Muscle layer of colon (tissue), 2 donors: ENCODE measurements around the gene DMXL1.
"Not testable (repeated sequence)": the region's sequence is repeated elsewhere in the genome, so short reads cannot be mapped to it uniquely, and the experiment has no call there.

Experiments
- H3K27ac ChIP-seq: one replicate; pipeline ENCODE4 v1.7.0; 2013; ENCODE audit warnings: low read depth, mild to moderate bottlenecking, low read length, moderate library complexity
- H3K27me3 ChIP-seq, 2 donors: one replicate each; pipeline ENCODE4 v1.7.0; 2013; ENCODE audit warnings: low read length in 2 of 2, mild to moderate bottlenecking in 2 of 2; ENCODE audit not compliant: insufficient read depth in 2 of 2, control insufficient read depth in 1 of 2
- H3K36me3 ChIP-seq: one replicate; pipeline ENCODE4 v1.7.0; 2013; ENCODE audit warnings: mild to moderate bottlenecking, low read length; ENCODE audit not compliant: insufficient read depth
- H3K4me1 ChIP-seq: one replicate; pipeline ENCODE4 v1.7.0; 2013; ENCODE audit warnings: mild to moderate bottlenecking, low read length; ENCODE audit not compliant: insufficient read depth
- H3K4me3 ChIP-seq, 2 donors: one replicate each; pipeline ENCODE4 v1.7.0; 2013; ENCODE audit warnings: low read length in 2 of 2, low read depth in 1 of 2, mild to moderate bottlenecking in 1 of 2, moderate library complexity in 1 of 2
- H3K9ac ChIP-seq: one replicate; pipeline ENCODE4 v1.7.0; 2013; ENCODE audit warnings: low read length
- H3K9me3 ChIP-seq: one replicate; pipeline ENCODE4 v1.7.0; 2013; ENCODE audit warnings: mild to moderate bottlenecking, low read length
- donor health status: abdominal sarcoma.
- donor health status: Adenocarcinoma of cecum.

DMXL1 gene

DNA sequence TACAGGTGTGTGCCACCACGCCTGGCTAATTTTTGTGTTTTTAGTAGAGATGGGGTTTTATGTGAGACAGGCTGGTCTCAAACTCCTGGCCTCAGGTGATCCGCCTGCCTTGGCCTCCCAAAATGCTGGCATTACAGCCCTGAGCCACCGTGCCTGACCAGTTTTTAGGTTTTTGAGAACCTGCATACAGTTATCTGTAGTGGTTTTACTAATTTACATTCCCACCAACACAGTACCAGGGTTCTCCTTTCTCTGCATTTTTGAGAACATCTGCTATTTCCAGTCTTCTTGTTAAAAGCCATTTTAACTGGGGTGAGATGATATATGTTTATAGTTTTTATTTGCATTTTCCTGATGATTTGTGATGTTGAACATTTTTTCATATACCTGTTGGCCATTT is 12.8 kb downstream of the DMXL1 start:
- H3K27me3 ChIP-seq = no peaks in the 10 kb centered on the region
- H3K36me3 ChIP-seq = no peaks in the 10 kb centered on the region
- no peak overlapping the region for H3K27ac ChIP-seq
- H3K9ac ChIP-seq = no peak overlapping the region
- peaks cover 13% of the 10 kb centered on the region for H3K4me1 ChIP-seq
- H3K4me3 ChIP-seq = no peak overlapping the region
- H3K9me3 ChIP-seq = no peaks in the 10 kb centered on the region

GRCh38 chr5:119088438-119088837 is 17.6 kb downstream of the DMXL1 start:
- no peak overlapping the region for H3K9ac ChIP-seq
- no peak overlapping the region for H3K27ac ChIP-seq
- no peaks in the 10 kb centered on the region for H3K27me3 ChIP-seq
- H3K9me3 ChIP-seq = no peaks in the 10 kb centered on the region
- H3K4me3 ChIP-seq = no peak overlapping the region
- no peaks in the 10 kb centered on the region for H3K36me3 ChIP-seq
- no peaks in the 10 kb centered on the region for H3K4me1 ChIP-seq

GRCh38 chr5:119095611-119096010 is 24.7 kb downstream of the DMXL1 start:
- H3K9ac ChIP-seq = no peak overlapping the region
- H3K27me3 ChIP-seq = no peaks in the 10 kb centered on the region
- no peaks in the 10 kb centered on the region for H3K4me1 ChIP-seq
- H3K27ac ChIP-seq = no peak overlapping the region
- peaks cover 3% of the 10 kb centered on the region for H3K36me3 ChIP-seq
- no peaks in the 10 kb centered on the region for H3K9me3 ChIP-seq
- no peak overlapping the region for H3K4me3 ChIP-seq

DNA sequence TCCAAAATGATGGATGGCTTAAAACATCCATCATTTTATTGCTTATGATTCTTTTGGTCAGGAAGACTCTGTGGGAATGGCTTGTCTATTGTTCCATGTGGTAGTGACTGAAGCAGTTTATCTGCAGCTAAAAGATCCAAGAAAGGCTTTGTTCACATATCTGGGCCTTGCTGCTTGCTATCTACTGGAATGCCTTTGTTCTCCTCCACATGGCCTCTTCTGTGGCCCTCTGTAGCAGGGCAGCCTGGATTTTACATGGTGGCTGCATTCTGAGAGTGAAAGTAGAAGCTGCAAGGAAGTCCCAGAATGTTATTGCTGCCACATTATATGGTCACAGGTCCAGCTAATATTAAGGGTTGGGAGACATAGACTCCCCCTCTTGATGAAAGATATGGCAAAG is 35.1 kb downstream of the DMXL1 start:
- Histone ChIP-seq H3K27ac (no peak overlapping the region), H3K9ac (no peak overlapping the region), H3K4me1 (no peaks in the 10 kb centered on the region), H3K27me3 (no peaks in the 10 kb centered on the region), H3K9me3 (no peaks in the 10 kb centered on the region), H3K4me3 (no peak overlapping the region), H3K36me3 (peaks cover 9% of the 10 kb centered on the region)

DNA sequence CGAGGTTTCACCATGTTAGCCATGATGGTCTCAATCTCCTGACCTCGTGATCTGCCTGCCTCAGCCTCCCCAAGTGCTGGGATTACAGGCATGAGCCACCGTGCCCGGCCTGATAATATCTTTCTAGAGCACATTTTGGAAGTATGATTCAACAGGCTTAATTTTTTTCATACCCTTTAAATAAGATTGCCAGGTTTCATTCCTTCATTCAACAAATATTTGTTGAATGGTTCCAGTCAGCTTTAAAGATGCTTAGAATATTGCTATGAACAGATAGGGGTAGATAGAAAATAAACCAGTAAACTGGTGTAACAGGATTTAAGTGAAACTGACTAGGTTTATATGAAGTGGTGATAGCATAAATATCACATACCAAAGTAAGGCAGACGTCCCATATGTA is 41.3 kb downstream of the DMXL1 start:
- Histone ChIP-seq H3K27ac (no peak overlapping the region), H3K9me3 (no peaks in the 10 kb centered on the region), H3K9ac (no peak overlapping the region), H3K4me1 (no peaks in the 10 kb centered on the region), H3K27me3 (no peaks in the 10 kb centered on the region), H3K36me3 (peaks cover 16% of the 10 kb centered on the region), H3K4me3 (no peak overlapping the region)

DNA sequence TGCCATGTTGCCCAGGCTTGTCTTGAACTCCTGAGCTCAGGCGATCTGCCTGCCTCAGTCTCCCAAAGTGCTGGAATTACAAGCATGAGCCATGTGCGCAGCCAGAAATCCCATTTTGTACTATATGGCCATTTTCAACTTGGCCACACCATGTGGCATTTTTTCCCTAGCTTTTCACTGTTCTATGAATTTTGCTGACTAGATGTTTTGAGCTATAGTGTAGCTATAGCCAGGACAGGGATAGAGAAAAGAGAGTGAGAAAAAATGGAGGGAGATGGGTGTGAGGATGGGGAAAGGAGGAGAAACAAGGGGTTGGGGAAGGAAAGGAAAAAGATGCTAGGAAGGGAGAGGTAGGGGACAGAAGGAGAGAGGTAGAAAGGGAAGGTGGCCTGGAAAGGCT is 46.4 kb downstream of the DMXL1 start:
- Histone ChIP-seq H3K4me1 (no peaks in the 10 kb centered on the region), H3K4me3 (no peak overlapping the region), H3K9ac (no peak overlapping the region), H3K36me3 (peaks cover 32% of the 10 kb centered on the region), H3K9me3 (no peaks in the 10 kb centered on the region), H3K27me3 (no peaks in the 10 kb centered on the region), H3K27ac (no peak overlapping the region)

DNA sequence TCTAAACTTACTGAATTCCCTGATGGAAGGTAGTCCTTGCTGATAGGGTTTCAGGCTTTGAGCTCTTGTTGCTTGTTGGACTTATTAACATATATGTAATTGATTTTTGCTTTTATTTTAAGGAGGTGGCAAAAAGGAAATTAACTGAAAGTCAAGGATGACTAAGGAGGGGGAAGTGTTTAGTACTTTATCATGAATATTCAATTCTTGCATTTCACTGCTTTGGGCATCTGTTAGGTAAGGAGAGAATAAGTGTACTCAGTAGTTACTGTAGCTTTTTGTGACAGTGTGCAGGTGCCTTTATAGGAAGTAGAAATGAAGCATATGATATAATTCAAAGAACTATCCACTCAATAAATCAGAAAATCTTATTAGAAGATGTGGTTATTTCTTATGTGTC is 47.1 kb downstream of the DMXL1 start:
- no peaks in the 10 kb centered on the region for H3K9me3 ChIP-seq
- no peaks in the 10 kb centered on the region for H3K4me1 ChIP-seq
- no peak overlapping the region for H3K9ac ChIP-seq
- H3K36me3 ChIP-seq = peaks cover 27% of the 10 kb centered on the region
- no peak overlapping the region for H3K4me3 ChIP-seq
- no peak overlapping the region for H3K27ac ChIP-seq
- H3K27me3 ChIP-seq = no peaks in the 10 kb centered on the region

GRCh38 chr5:119120893-119121292 is 50.0 kb downstream of the DMXL1 start:
- Histone ChIP-seq H3K9me3 (no peaks in the 10 kb centered on the region), H3K4me3 (no peak overlapping the region), H3K27me3 (no peaks in the 10 kb centered on the region), H3K4me1 (no peaks in the 10 kb centered on the region), H3K27ac (no peak overlapping the region), H3K9ac (no peak overlapping the region), H3K36me3 (peaks cover 25% of the 10 kb centered on the region)

DNA sequence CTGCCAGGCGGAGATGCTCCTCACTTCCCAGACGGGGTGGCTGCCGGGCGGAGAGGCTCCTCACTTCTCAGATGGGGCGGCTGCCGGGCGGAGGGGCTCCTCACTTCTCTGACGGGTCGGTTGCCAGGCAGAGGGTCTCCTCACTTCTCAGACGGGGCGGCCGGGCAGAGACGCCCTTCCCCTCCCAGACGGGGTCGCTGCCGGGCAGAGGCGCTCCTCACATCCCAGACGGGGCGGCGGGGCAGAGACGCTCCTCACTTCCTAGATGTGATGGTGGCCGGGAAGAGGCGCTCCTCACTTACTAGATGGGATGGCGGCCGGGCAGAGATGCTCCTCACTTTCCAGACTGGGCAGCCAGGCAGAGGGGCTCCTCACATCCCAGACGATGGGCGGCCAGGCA is 51.6 kb downstream of the DMXL1 start:
- H3K36me3 ChIP-seq = peaks cover 15% of the 10 kb centered on the region
- H3K9ac ChIP-seq, H3K27ac ChIP-seq, H3K4me1 ChIP-seq, H3K4me3 ChIP-seq, H3K9me3 ChIP-seq, H3K27me3 ChIP-seq: not testable (repeated sequence)

GRCh38 chr5:119123280-119123679 is 52.4 kb downstream of the DMXL1 start:
- Histone ChIP-seq H3K36me3 (peaks cover 15% of the 10 kb centered on the region), H3K27ac (no peak overlapping the region), H3K4me3 (no peak overlapping the region), H3K4me1 (no peaks in the 10 kb centered on the region), H3K9me3 (no peaks in the 10 kb centered on the region), H3K27me3 (no peaks in the 10 kb centered on the region), H3K9ac (no peak overlapping the region)

DNA sequence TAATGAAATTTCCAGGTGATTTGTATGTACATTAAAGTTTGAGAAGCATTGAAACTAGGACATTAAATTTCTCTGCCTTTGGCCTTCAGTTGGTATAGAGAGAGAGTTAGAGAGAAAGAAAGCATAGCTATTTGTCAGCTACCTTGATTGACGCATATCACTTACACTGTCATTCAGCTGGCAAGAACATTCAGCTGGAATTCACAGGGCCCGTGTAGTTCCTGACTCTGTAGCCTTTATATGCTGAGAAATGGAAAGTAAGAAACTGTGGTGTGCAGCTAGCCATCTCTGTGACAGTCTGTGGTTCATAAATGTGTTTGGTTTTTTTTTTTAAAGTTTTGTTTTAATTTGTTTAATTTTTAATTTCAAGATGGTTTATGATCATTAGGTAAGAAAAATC is 58.9 kb downstream of the DMXL1 start:
- no peak overlapping the region for H3K4me3 ChIP-seq
- H3K4me1 ChIP-seq = no peaks in the 10 kb centered on the region
- H3K27me3 ChIP-seq = no peaks in the 10 kb centered on the region
- peaks cover 20% of the 10 kb centered on the region for H3K36me3 ChIP-seq
- H3K9me3 ChIP-seq = no peaks in the 10 kb centered on the region
- H3K9ac ChIP-seq = no peak overlapping the region
- no peak overlapping the region for H3K27ac ChIP-seq

DNA sequence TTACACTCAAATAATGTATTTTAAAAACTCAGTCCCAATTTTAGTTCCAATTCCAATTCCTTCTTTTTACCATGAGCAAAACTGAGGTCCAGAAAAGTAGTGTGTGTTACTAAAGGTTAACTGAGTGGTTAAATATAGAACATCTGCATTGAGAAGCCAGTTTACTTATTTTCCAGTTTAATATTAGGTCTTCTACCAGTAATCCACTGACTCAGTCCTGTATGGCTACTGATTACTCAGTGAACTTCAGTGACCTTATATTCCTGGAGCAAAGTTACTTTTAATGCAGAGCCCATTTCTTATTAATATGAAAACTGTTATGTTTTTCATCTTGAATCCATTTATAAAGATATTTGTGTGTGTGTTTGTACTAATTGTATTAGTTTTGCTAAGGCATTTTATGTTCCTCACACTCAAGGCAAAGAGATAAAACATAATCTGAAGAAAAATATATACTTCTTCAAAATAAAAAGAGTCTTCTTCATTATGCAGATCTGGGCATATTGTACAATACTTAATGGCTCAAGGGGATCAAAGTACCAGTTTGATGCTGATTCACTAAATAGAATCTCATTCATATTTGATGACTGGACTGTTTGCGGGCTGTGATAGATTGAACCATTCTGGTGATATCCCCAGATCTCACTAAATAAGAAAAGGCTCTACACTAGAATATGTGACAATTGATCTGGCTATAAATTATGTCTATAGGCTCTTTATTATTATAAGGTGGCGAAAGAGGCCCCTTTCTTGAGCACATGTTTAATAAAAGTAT is 60.8 kb downstream of the DMXL1 start:
- H3K27ac ChIP-seq = no peak overlapping the region
- H3K36me3 ChIP-seq = peaks cover 26% of the 10 kb centered on the region
- no peaks in the 10 kb centered on the region for H3K4me1 ChIP-seq
- H3K9me3 ChIP-seq = no peaks in the 10 kb centered on the region
- H3K9ac ChIP-seq = no peak overlapping the region
- H3K27me3 ChIP-seq = no peaks in the 10 kb centered on the region
- H3K4me3 ChIP-seq = no peak overlapping the region
